Cardiac muscle cell (in vitro differentiated cells and primary cell): ENCODE measurements around the gene SLFNL1. TPM values are rescaled to one million over a fixed set of nuclear protein-coding genes. Genes with fewer than 3 reads are reported as not detected.

Experiments used
- DNase-seq, 2 donors: peaks; one replicate each; pipeline versions ENCODE4 v3.0.0 to v3.0.0-alpha.2; 2010 to 2017; ENCODE audit warnings: low read depth in 1 of 2, low spot score in 1 of 2
- H3K27ac ChIP-seq: fragments of 200-600 bp; sonication (generic); 2 replicates; pipeline ENCODE4 v1.5.1; 2016
- H3K27me3 ChIP-seq: fragments of 200-600 bp; sonication (generic); 2 replicates; pipeline ENCODE4 v1.6.0; 2016; ENCODE audit warnings: control low read depth
- H3K36me3 ChIP-seq: fragments of 200-600 bp; sonication (generic); 2 replicates; pipeline ENCODE4 v1.5.1; 2016; ENCODE audit warnings: control low read depth
- H3K4me1 ChIP-seq: fragments of 200-600 bp; sonication (generic); 2 replicates; pipeline ENCODE4 v1.8.1; 2017; ENCODE audit warnings: low read depth, mild to moderate bottlenecking, mixed run types
- H3K4me3 ChIP-seq: fragments of 200-600 bp; sonication (generic); 2 replicates; pipeline ENCODE4 v1.5.1; 2016; ENCODE audit warnings: mild to moderate bottlenecking
- H3K9me3 ChIP-seq: fragments of 200-600 bp; sonication (generic); 2 replicates; pipeline ENCODE4 v1.5.1; 2017; ENCODE audit warnings: low read depth, mild to moderate bottlenecking, control low read depth
- polyA plus RNA-seq: library from polyadenylated mRNA; unstranded; fragments of >200 nt; fragmentation: Nextera tagmentation; extraction: Ambion mirVana; gene quantifications from 2 replicates; pipeline ENCODE4 v1.2.1, GENCODE V29; 2016
- total RNA-seq: library from RNA; depleted of rRNA; stranded (reverse); fragments of >200 nt; gene quantifications from 2 replicates; pipeline ENCODE4 v1.2.3, GENCODE V29; 2016
- TF ChIP-seq, protein P1 (sequence below): IDR thresholded peaks from 2 replicates; pipeline ENCODE4 v1.5.1; 2012; ENCODE audit warnings: low read depth, mild to moderate bottlenecking, low read length

The SLFNL1 gene
- total and polyA plus RNA-seq, 2 experiments from 2014 or later, result 0.73 to 3.0 TPM

- Histone ChIP-seq H3K36me3 (peaks cover 13% of the 10 kb centered on the region), H3K27ac (no peak overlapping the region), H3K4me3 (no peak overlapping the region), H3K27me3 (no peaks in the 10 kb centered on the region), H3K4me1 (peaks cover 16% of the 10 kb centered on the region), H3K9me3 (no peaks in the 10 kb centered on the region)
- DNase-seq, result no peak
- TF ChIP-seq, protein P1, sequence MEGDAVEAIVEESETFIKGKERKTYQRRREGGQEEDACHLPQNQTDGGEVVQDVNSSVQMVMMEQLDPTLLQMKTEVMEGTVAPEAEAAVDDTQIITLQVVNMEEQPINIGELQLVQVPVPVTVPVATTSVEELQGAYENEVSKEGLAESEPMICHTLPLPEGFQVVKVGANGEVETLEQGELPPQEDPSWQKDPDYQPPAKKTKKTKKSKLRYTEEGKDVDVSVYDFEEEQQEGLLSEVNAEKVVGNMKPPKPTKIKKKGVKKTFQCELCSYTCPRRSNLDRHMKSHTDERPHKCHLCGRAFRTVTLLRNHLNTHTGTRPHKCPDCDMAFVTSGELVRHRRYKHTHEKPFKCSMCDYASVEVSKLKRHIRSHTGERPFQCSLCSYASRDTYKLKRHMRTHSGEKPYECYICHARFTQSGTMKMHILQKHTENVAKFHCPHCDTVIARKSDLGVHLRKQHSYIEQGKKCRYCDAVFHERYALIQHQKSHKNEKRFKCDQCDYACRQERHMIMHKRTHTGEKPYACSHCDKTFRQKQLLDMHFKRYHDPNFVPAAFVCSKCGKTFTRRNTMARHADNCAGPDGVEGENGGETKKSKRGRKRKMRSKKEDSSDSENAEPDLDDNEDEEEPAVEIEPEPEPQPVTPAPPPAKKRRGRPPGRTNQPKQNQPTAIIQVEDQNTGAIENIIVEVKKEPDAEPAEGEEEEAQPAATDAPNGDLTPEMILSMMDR, result no peak
Measured at GRCh38 chr1:40983286-40983685, 38.2 kb downstream of the SLFNL1 start.

DNA sequence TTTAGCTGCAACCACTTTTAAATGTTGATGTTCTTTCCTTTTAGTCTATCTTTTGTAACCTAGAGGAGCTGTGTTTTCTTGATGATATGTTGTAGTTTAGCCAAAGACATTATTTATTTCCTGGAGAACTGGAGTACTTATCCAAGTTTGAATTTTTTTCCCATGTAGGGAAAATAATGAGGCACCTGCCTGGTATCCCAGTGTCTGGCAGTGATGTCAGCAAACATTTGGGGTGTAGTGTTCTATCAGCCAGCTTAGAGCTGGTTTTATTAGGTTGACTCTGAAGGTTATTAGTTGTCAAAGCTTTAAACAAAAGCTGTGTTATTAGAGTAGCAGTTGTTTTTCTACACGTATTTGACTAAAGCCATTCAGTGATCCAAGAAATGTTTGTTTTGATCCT, 38.8 kb downstream of the SLFNL1 start:
- H3K27me3 ChIP-seq, result no peaks in the 10 kb centered on the region
- no peak overlapping the region for H3K27ac ChIP-seq
- H3K9me3 ChIP-seq, result no peaks in the 10 kb centered on the region
- no peak for DNase-seq
- H3K36me3 ChIP-seq, result peaks cover 8% of the 10 kb centered on the region
- peaks cover 16% of the 10 kb centered on the region for H3K4me1 ChIP-seq
- H3K4me3 ChIP-seq, result no peak overlapping the region
- TF ChIP-seq, protein P1, result no peak

DNA sequence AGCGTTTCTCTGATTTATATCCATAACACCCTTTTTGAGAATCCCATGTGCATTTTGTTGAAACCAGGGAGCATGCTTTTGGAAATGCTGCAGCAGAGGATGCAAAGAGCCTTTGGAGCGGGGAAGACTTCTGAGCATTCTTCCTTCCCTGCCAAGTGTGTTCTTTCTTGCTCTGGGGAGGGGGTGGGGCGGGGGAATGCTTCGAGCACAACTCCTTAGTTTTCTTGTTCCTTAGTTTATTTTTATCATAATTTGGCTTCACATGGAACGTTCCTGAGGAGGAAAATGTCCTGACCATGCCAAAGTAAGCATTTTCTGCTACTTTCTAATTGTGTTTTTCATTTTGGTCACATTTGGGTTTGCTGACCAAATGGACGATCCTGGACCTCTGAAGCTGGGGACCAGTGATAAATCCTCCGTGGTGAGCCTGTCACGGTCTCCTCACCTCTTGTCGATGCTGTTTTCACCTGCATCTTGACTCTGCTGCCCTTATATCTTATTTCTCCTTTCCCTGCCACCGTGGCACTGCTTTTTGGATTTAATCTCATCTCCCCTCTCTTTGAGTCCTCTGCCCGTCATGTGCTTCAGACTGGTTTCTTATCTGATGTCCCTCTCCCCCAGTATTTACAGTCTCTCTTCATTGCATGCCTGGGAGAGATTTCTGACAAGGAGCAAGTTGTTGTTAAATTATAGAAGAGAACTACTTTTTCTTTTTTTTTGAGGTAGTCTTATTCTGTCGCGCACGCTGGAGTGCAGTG, 39.7 kb downstream of the SLFNL1 start:
- Histone ChIP-seq H3K27me3 (no peaks in the 10 kb centered on the region), H3K4me3 (no peak overlapping the region), H3K4me1 (peaks cover 12% of the 10 kb centered on the region), H3K27ac (no peak overlapping the region), H3K9me3 (no peaks in the 10 kb centered on the region), H3K36me3 (peaks cover 8% of the 10 kb centered on the region)
- DNase-seq, result peak in 1 of 2 donors; percentile 54
- TF ChIP-seq, protein P1, result no peak

GRCh38 chr1:40980453-40981121, 40.9 kb downstream of the SLFNL1 start:
- DNase-seq, result no peak
- Histone ChIP-seq H3K36me3 (peaks cover 8% of the 10 kb centered on the region), H3K27ac (peak overlapping the region; percentile 94)

GRCh38 chr1:40980068-40980452, 41.5 kb downstream of the SLFNL1 start:
- Histone ChIP-seq H3K4me3 (peak overlapping the region; percentile 51), H3K27me3 (no peaks in the 10 kb centered on the region), H3K27ac (peak overlapping the region; percentile 94), H3K9me3 (no peaks in the 10 kb centered on the region), H3K36me3 (peaks cover 8% of the 10 kb centered on the region), H3K4me1 (peaks cover 10% of the 10 kb centered on the region)
- TF ChIP-seq, protein P1, result no peak
- DNase-seq, result no peak

More at GRCh38 chr1:40980453-40981121, 40.9 kb downstream of the SLFNL1 start:
- Histone ChIP-seq H3K27me3 (no peaks in the 10 kb centered on the region), H3K9me3 (no peaks in the 10 kb centered on the region), H3K4me3 (peak overlapping the region; percentile 51), H3K4me1 (peaks cover 10% of the 10 kb centered on the region)
- TF ChIP-seq, protein P1, result no peak
